HCT116 (cell line): ENCODE data around the gene ZBTB26. TPM values are rescaled to one million over a fixed set of nuclear protein-coding genes. Genes with fewer than 3 reads are reported as not detected.

Experiments used
- ATAC-seq: fragments of 200-7000 bp; cut with Tn5 transposase; 2 replicates; pipeline ENCODE4 v1.9.1; 2020; ENCODE audit warnings: mild to moderate bottlenecking, moderate library complexity
- BruUV-seq: library from RNA; stranded (reverse); fragments of 400-500 nt; replicated peaks from 2 replicates; lab custom pipeline; 2021; lab: Mats Ljungman, UMichigan
- CTCF ChIA-PET: fragments of 300-600 bp; sonication (Branson Sonifier 250); formaldehyde crosslinking; loops from one replicate; lab custom pipeline; 2021; ENCODE audit warnings: antibody characterized with exemption; lab: Charles Lee
- POLR2A ChIA-PET: fragments of 300-600, 350-600 bp; sonication (Branson Sonifier 250); formaldehyde crosslinking; loops from one replicate; lab custom pipeline; 2021; ENCODE audit warnings: antibody characterized with exemption; lab: Charles Lee
- RAD21 ChIA-PET, 2 experiments: fragments of 300-600 bp; sonication (Branson Sonifier 250); formaldehyde crosslinking; loops; one replicate each; lab custom pipeline; 2023; ENCODE audit warnings: low total read pairs in 2 of 2; ENCODE audit not compliant: uncharacterized antibody in 2 of 2, unreplicated experiment in 2 of 2, low non-redundant PET in 1 of 2; lab: Charles Lee
- DNase-seq: peaks from one replicate; pipeline ENCODE4 v3.0.0-alpha.2; 2010; ENCODE audit warnings: low read depth, low spot score
- H2AFZ ChIP-seq: fragments of 200-600 bp; shearing (Covaris generic), sonication (generic); 2 replicates; pipeline ENCODE4 v1.6.1; 2017; ENCODE audit warnings: low read depth, mixed run types, mixed read lengths, antibody characterized with exemption, low read length; ENCODE audit not compliant: poor library complexity, severe bottlenecking
- H3K27ac ChIP-seq: 2 replicates; pipeline ENCODE4 v1.5.1; 2012; ENCODE audit warnings: low read depth, low read length
- H3K27me3 ChIP-seq: fragments of 200-600 bp; sonication (generic); 2 replicates; pipeline ENCODE4 v1.6.1; 2016; ENCODE audit warnings: mixed run types, low read length, mixed read lengths; ENCODE audit not compliant: insufficient read depth
- H3K36me3 ChIP-seq, 2 experiments: fragments of 200-500 bp in 1 of 2; fragments of 200-600 bp in 1 of 2; sonication (Bioruptor generic) in 1 of 2; sonication (generic) in 1 of 2; 2 replicates each; pipeline versions ENCODE4 v1.5.1 to v1.6.1; 2014 to 2016; ENCODE audit warnings: low read length in 2 of 2, inconsistent platforms in 1 of 2, mixed read lengths in 1 of 2, mixed run types in 1 of 2; ENCODE audit not compliant: insufficient read depth in 2 of 2, control insufficient read depth in 1 of 2
- H3K4me1 ChIP-seq, 2 experiments: fragments of 200-600 bp in 1 of 2; sonication (generic) in 1 of 2; 2 replicates each; pipeline versions ENCODE4 v1.5.1 to v1.6.1; 2012 to 2017; ENCODE audit warnings: low read length in 2 of 2, inconsistent platforms in 1 of 2, mild to moderate bottlenecking in 1 of 2, mixed read lengths in 1 of 2, mixed run types in 1 of 2, moderate library complexity in 1 of 2; ENCODE audit not compliant: insufficient read depth in 2 of 2, control insufficient read depth in 1 of 2
- H3K4me2 ChIP-seq: fragments of 200-600 bp; sonication (generic); 2 replicates; pipeline ENCODE4 v1.6.1; 2017; ENCODE audit warnings: mixed run types, low read length, mixed read lengths
- H3K4me3 ChIP-seq, 2 experiments: fragments of 200-600 bp in 1 of 2; sonication (generic) in 1 of 2; replicated peaks in 1 of 2; 2 replicates each; pipeline ENCODE4 v1.5.1; 2011 to 2016; ENCODE audit warnings: low read length in 2 of 2, control low read depth in 1 of 2, low read depth in 1 of 2, mild to moderate bottlenecking in 1 of 2, mixed read lengths in 1 of 2, mixed run types in 1 of 2
- H3K79me2 ChIP-seq: fragments of 200-600 bp; sonication (generic); 2 replicates; pipeline ENCODE4 v1.6.1; 2017; ENCODE audit warnings: mild to moderate bottlenecking, mixed run types, low read length, moderate library complexity, mixed read lengths; ENCODE audit not compliant: insufficient read depth
- H3K9ac ChIP-seq: fragments of 200-600 bp; sonication (generic); 2 replicates; pipeline ENCODE4 v1.6.1; 2016; ENCODE audit warnings: low read length, mixed read lengths
- H3K9me2 ChIP-seq: fragments of 200-600 bp; sonication (generic), shearing (Covaris generic); 2 replicates; pipeline ENCODE4 v1.6.1; 2017; ENCODE audit warnings: mixed run types, mild to moderate bottlenecking, moderate library complexity; ENCODE audit not compliant: insufficient read depth
- H3K9me3 ChIP-seq, 2 experiments: fragments of 200-500 bp in 1 of 2; fragments of 200-600 bp in 1 of 2; sonication (Bioruptor generic) in 1 of 2; sonication (generic) in 1 of 2; 2 replicates each; pipeline ENCODE4 v1.6.1; 2014 to 2017; ENCODE audit warnings: low read length in 2 of 2, mixed read lengths in 2 of 2, inconsistent platforms in 1 of 2, low read depth in 1 of 2, mild to moderate bottlenecking in 1 of 2, mixed run types in 1 of 2, moderate library complexity in 1 of 2; ENCODE audit not compliant: control insufficient read depth in 1 of 2, insufficient read depth in 1 of 2
- H4K20me1 ChIP-seq: fragments of 200-600 bp; sonication (generic), shearing (Covaris generic); 2 replicates; pipeline ENCODE4 v1.6.1; 2017; ENCODE audit warnings: mixed run types, mild to moderate bottlenecking, moderate library complexity; ENCODE audit not compliant: insufficient read depth
- CBX3 ChIP-seq: IDR thresholded peaks from 2 replicates; pipeline ENCODE4 v1.6.1; 2012; ENCODE audit warnings: low read depth
- EGR1 ChIP-seq: IDR thresholded peaks from 2 replicates; pipeline ENCODE4 v1.6.1; 2012; ENCODE audit warnings: low read depth
- FOSL1 ChIP-seq: IDR thresholded peaks from 2 replicates; pipeline ENCODE4 v1.6.1; 2012; ENCODE audit warnings: low read depth
- JUND ChIP-seq: IDR thresholded peaks from 2 replicates; pipeline ENCODE4 v1.6.1; 2012
- ZNF274 ChIP-seq: fragments of 200-500 bp; sonication (Bioruptor generic); IDR thresholded peaks from 2 replicates; pipeline ENCODE4 v1.6.1; 2014; ENCODE audit warnings: mild to moderate bottlenecking, low read depth, low read length, inconsistent platforms
- intact Hi-C: fragments of 100-400 bp; cut with micrococcal nuclease; formaldehyde crosslinking; loops from 2 replicates; pipeline ENCODE4 v1.10.0; 2022
- total RNA-seq: library from RNA; stranded (reverse); gene quantifications from one replicate; pipeline ENCODE4 v1.2.1, GENCODE V29; 2021; ENCODE audit not compliant: unreplicated experiment
- TF ChIP-seq, protein P1 (sequence below): IDR thresholded peaks from 2 replicates; pipeline ENCODE4 v1.6.1; 2012
- TF ChIP-seq, protein P2 (sequence below), 3 experiments: fragments of 200-600 bp in 1 of 3; sonication (generic) in 1 of 3; IDR thresholded peaks in 2 of 3; conservative IDR thresholded peaks in 1 of 3; 2 replicates each; pipeline ENCODE4 v1.5.1; 2012 to 2017; ENCODE audit warnings: low read depth in 2 of 3, low read length in 2 of 3, antibody characterized with exemption in 1 of 3, borderline replicate concordance in 1 of 3, control low read depth in 1 of 3, mild to moderate bottlenecking in 1 of 3, mixed read lengths in 1 of 3, mixed run types in 1 of 3, moderate library complexity in 1 of 3; ENCODE audit not compliant: insufficient read depth in 1 of 3
- TF ChIP-seq, protein P3 (sequence below): IDR thresholded peaks from 2 replicates; pipeline ENCODE4 v1.6.1; 2012

Gene ZBTB26
- total RNA-seq, 1 experiment from 2014 or later = 5.5 TPM

DNA sequence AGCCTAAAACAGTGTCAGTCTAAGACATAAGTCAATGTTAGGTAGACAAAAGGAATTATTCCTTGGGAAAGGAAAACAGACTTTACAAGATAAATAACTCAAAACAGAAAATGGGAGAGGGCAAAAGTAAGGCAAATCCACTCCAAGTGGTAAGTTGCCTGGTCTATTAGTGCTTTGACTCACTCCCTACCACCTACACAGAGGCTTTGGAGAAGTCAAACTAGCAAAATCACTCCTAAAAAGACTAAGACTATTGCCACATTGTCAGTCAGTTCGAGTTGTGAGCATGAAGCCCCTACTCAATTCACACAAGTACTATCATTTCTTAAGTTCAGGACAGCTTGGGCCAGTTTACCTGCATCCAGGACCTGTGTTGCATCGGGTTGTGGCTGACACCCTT lies 13.0 kb downstream of the ZBTB26 start:
- Histone ChIP-seq H3K36me3 (peaks cover 4 to 8% of the 10 kb centered on the region in 2 experiments; a peak in 1 of 4 replicates), H3K4me2 (no peak overlapping the region), H3K4me1 (peaks cover 3 to 4% of the 10 kb centered on the region in 2 experiments; a peak in 2 of 4 replicates), H3K9me2 (no peaks in the 10 kb centered on the region), H3K4me3 (no peak overlapping the region), H3K27ac (no peak overlapping the region), H4K20me1 (no peaks in the 10 kb centered on the region), H3K79me2 (peaks cover 31% of the 10 kb centered on the region), H3K9ac (no peak overlapping the region), H2AFZ (no peak overlapping the region), H3K27me3 (no peaks in the 10 kb centered on the region), H3K9me3 (no peaks in the 10 kb centered on the region)
- no peak for DNase-seq
- TF ChIP-seq CBX3 (no peak), JUND (no peak), FOSL1 (no peak), EGR1 (no peak), ZNF274 (no peak)
- TF ChIP-seq, protein P1, sequence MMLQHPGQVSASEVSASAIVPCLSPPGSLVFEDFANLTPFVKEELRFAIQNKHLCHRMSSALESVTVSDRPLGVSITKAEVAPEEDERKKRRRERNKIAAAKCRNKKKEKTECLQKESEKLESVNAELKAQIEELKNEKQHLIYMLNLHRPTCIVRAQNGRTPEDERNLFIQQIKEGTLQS = no peak
- TF ChIP-seq, protein P2, sequence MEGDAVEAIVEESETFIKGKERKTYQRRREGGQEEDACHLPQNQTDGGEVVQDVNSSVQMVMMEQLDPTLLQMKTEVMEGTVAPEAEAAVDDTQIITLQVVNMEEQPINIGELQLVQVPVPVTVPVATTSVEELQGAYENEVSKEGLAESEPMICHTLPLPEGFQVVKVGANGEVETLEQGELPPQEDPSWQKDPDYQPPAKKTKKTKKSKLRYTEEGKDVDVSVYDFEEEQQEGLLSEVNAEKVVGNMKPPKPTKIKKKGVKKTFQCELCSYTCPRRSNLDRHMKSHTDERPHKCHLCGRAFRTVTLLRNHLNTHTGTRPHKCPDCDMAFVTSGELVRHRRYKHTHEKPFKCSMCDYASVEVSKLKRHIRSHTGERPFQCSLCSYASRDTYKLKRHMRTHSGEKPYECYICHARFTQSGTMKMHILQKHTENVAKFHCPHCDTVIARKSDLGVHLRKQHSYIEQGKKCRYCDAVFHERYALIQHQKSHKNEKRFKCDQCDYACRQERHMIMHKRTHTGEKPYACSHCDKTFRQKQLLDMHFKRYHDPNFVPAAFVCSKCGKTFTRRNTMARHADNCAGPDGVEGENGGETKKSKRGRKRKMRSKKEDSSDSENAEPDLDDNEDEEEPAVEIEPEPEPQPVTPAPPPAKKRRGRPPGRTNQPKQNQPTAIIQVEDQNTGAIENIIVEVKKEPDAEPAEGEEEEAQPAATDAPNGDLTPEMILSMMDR (IDR thresholded peaks at IDR 0.05 in 2 of 3, conservative IDR thresholded peaks at IDR 0.05 in 1 of 3; ENCODE audit: borderline replicate concordance in 1 of 3, insufficient read depth in 1 of 3, low read depth in 2 of 3, low read length in 2 of 3) = no peak
- TF ChIP-seq, protein P3, sequence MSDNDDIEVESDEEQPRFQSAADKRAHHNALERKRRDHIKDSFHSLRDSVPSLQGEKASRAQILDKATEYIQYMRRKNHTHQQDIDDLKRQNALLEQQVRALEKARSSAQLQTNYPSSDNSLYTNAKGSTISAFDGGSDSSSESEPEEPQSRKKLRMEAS = no peak
- no peak for ATAC-seq
- CTCF ChIA-PET = no interaction called here
- no TSS peak for BruUV-seq
- POLR2A ChIA-PET = no interaction called here
- RAD21 ChIA-PET = no interaction called here
- intact Hi-C loops = no loop called here
